K562 (cell line): ENCODE data around the gene ALG5. TPM values are rescaled to one million over a fixed set of nuclear protein-coding genes. Genes with fewer than 3 reads are reported as not detected.

ENCODE experiments used
- ATAC-seq: fragments of 200-7000 bp; cut with Tn5 transposase; 3 replicates; pipeline ENCODE4 v1.9.1; 2020; ENCODE audit warnings: moderate library complexity
- BruUV-seq: library from RNA; stranded (reverse); fragments of 400-500 nt; replicated peaks from 2 replicates; lab custom pipeline; 2021; lab: Mats Ljungman, UMichigan
- CTCF ChIA-PET: fragments of 300-600 bp; formaldehyde crosslinking; extraction: SDS; loops from one replicate; lab custom pipeline; 2021; ENCODE audit warnings: low intra/inter-chr PET ratio; lab: Yijun Ruan, JAX
- POLR2A ChIA-PET: fragments of 300-600, 350-650 bp; sonication (Branson Sonifier 250); formaldehyde crosslinking; extraction: SDS; loops from one replicate; lab custom pipeline; 2021; ENCODE audit warnings: antibody characterized with exemption, inconsistent platforms; lab: Yijun Ruan, JAX
- DNase-seq, 4 experiments: peaks; one replicate each; pipeline versions ENCODE4 v3.0.0 to v3.0.0-alpha.2; 2011 to 2018; ENCODE audit warnings: low spot score in 3 of 4, mixed read lengths in 3 of 4; ENCODE audit errors: extremely low read depth in 1 of 4
- FAIRE-seq: peaks from 2 replicates; lab custom pipeline; 2011; peaks lifted over from hg19 to GRCh38; lab: Jason Lieb, UNC
- H2AFZ ChIP-seq: 2 replicates; pipeline ENCODE4 v1.6.0; 2011; ENCODE audit warnings: low read depth, low read length, control low read depth, inconsistent platforms
- H3K27ac ChIP-seq: fragments of 200-600 bp; 3 replicates; pipeline ENCODE4 v1.8.0; 2011; ENCODE audit warnings: low read depth, mild to moderate bottlenecking, control low read depth, inconsistent platforms, low read length, moderate library complexity, mixed read lengths; ENCODE audit errors: extremely low read depth
- H3K27me3 ChIP-seq, 2 experiments: fragments of 300-600 bp in 1 of 2; 2 replicates in 1 of 2; 3 replicates in 1 of 2; pipeline versions ENCODE4 v1.6.0 to v1.8.0; 2011; ENCODE audit warnings: inconsistent platforms in 2 of 2, low read length in 2 of 2, mild to moderate bottlenecking in 1 of 2, mixed read lengths in 1 of 2, moderate library complexity in 1 of 2; ENCODE audit not compliant: control insufficient read depth in 2 of 2, insufficient read depth in 2 of 2
- H3K36me3 ChIP-seq: fragments of 300-600 bp; 3 replicates; pipeline ENCODE4 v1.8.0; 2011; ENCODE audit warnings: mild to moderate bottlenecking, low read length, inconsistent platforms; ENCODE audit not compliant: control insufficient read depth, insufficient read depth
- H3K4me1 ChIP-seq, 2 experiments: fragments of 200-600 bp in 1 of 2; replicated peaks in 1 of 2; 2 replicates in 1 of 2; 3 replicates in 1 of 2; pipeline versions ENCODE4 v1.5.1 to v1.8.0; 2011; ENCODE audit warnings: inconsistent platforms in 2 of 2, low read length in 2 of 2, mild to moderate bottlenecking in 1 of 2, mixed read lengths in 1 of 2, moderate library complexity in 1 of 2; ENCODE audit not compliant: control insufficient read depth in 2 of 2, insufficient read depth in 2 of 2
- H3K4me2 ChIP-seq: 2 replicates; pipeline ENCODE4 v1.6.1; 2011; ENCODE audit warnings: low read length, control low read depth, inconsistent platforms, mixed read lengths; ENCODE audit not compliant: insufficient read depth
- H3K4me3 ChIP-seq: fragments of 200-600 bp; sonication (generic), shearing (Covaris generic); 2 replicates; pipeline ENCODE4 v1.5.1; 2016; ENCODE audit warnings: control low read depth, inconsistent platforms
- H3K79me2 ChIP-seq: fragments of 200-600 bp; 3 replicates; pipeline ENCODE4 v1.8.0; 2011; ENCODE audit warnings: low read length, inconsistent platforms; ENCODE audit not compliant: control insufficient read depth, insufficient read depth
- H3K9ac ChIP-seq, 2 experiments: 2 replicates each; pipeline versions ENCODE4 v1.6.0 to v1.6.1; 2011; ENCODE audit warnings: low read depth in 2 of 2, low read length in 2 of 2, control low read depth in 1 of 2, inconsistent platforms in 1 of 2, mild to moderate bottlenecking in 1 of 2, mixed read lengths in 1 of 2; ENCODE audit not compliant: insufficient read depth in 1 of 2
- H3K9me1 ChIP-seq: one replicate; pipeline ENCODE4 v1.6.0; 2011; ENCODE audit warnings: inconsistent platforms, mild to moderate bottlenecking, low read length, moderate library complexity; ENCODE audit not compliant: control insufficient read depth, insufficient read depth
- H3K9me3 ChIP-seq: replicated peaks from 2 replicates; pipeline ENCODE4 v1.5.1; 2011; ENCODE audit warnings: low read depth, low read length, inconsistent platforms; ENCODE audit not compliant: control insufficient read depth, insufficient read depth
- H4K20me1 ChIP-seq: replicated peaks from 2 replicates; pipeline ENCODE4 v1.6.1; 2011; ENCODE audit warnings: low read length, inconsistent platforms, mixed read lengths; ENCODE audit not compliant: control insufficient read depth, insufficient read depth
- CREB1 ChIP-seq, 2 experiments: sonication (generic) in 1 of 2; formaldehyde crosslinking in 1 of 2; IDR thresholded peaks; 2 replicates each; pipeline versions ENCODE4 v1.6.1 to v1.8.0; 2012 to 2022; ENCODE audit warnings: inconsistent platforms in 1 of 2, mild to moderate bottlenecking in 1 of 2, missing genetic modification reagents in 1 of 2, moderate library complexity in 1 of 2
- HSF4 ChIP-seq: fragments of 250-450 bp; sonication (Bioruptor Pico); IDR thresholded peaks from 2 replicates; pipeline ENCODE4 v2.1.2; 2022; ENCODE audit warnings: mild to moderate bottlenecking, moderate library complexity, borderline replicate concordance
- LARP7 ChIP-seq: fragments of 450-650 bp; IDR thresholded peaks from 2 replicates; pipeline ENCODE4 v1.6.1; 2016
- MAFG ChIP-seq: fragments of 450-650 bp; conservative IDR thresholded peaks from 2 replicates; pipeline ENCODE4 v1.6.1; 2016; ENCODE audit warnings: missing genetic modification characterization, missing compliant biosample characterization
- NFATC3 ChIP-seq: fragments of 450-650 bp; IDR thresholded peaks from 2 replicates; pipeline ENCODE4 v1.6.1; 2017; ENCODE audit warnings: mild to moderate bottlenecking
- POLR2AphosphoS2 ChIP-seq: IDR thresholded peaks from 2 replicates; pipeline ENCODE4 v1.6.1; 2012; ENCODE audit warnings: low read length, improper control_type of control experiment
- RBBP5 ChIP-seq: fragments of 200-600 bp; sonication (generic); IDR thresholded peaks from 2 replicates; pipeline ENCODE4 v1.6.1; 2012; ENCODE audit warnings: borderline replicate concordance, mild to moderate bottlenecking, low read length, control low read depth, inconsistent platforms; ENCODE audit not compliant: insufficient read depth, poor library complexity, severe bottlenecking
- SREBF1 ChIP-seq: fragments of 150-350 bp; IDR thresholded peaks from 2 replicates; pipeline ENCODE4 v1.6.1; 2014; ENCODE audit warnings: antibody characterized with exemption, low read depth, low read length, borderline replicate concordance
- WHSC1 ChIP-seq: IDR thresholded peaks from one replicate; pipeline ENCODE4 v1.6.1; 2012; ENCODE audit warnings: low read length, control low read depth, inconsistent platforms
- ZBTB17 ChIP-seq: fragments of 450-650 bp; formaldehyde crosslinking; IDR thresholded peaks from 2 replicates; pipeline ENCODE4 v1.4.0; 2020; ENCODE audit warnings: mild to moderate bottlenecking
- ZNF316 ChIP-seq: fragments of 450-650 bp; IDR thresholded peaks from 2 replicates; pipeline ENCODE4 v1.6.1; 2016
- WGBS: fragments of 100-300 bp; shearing (Covaris generic); methylation state at CpG from one replicate; pipeline ENCODE4 v1.1.6; 2016; ENCODE audit warnings: low coverage, mixed read lengths; ENCODE audit not compliant: insufficient coverage; ENCODE audit errors: missing lambda C conversion rate; 5-methylcytosine and 5-hydroxymethylcytosine counted together
- in situ Hi-C: fragments of 300-500 bp; cut with MboI; formaldehyde crosslinking; loops from 4 replicates; pipeline ENCODE4 v1.15.0; 2018; ENCODE audit warnings: inconsistent platforms, mixed read lengths
- intact Hi-C: fragments of 100-400 bp; cut with micrococcal nuclease; formaldehyde crosslinking; loops from 2 replicates; pipeline ENCODE4 v1.14.2; 2022
- polyA plus RNA-seq, 8 experiments: library from polyadenylated mRNA; depleted of rRNA in 4 of 8; stranded (reverse) in 5 of 8; unstranded in 3 of 8; fragments of >200 nt; fragmentation: Nextera tagmentation in 2 of 8; fragmentation: Illumina TruSeq in 1 of 8; extraction: Ambion mirVana in 2 of 8; extraction: Trizol in 1 of 8; gene quantifications; 2 replicates each; pipeline versions ENCODE4 v1.2.1 to v1.2.3, GENCODE V29; 2011 to 2014; ENCODE audit warnings: inconsistent platforms in 1 of 8, missing spikeins in 1 of 8
- total RNA-seq, 7 experiments: library from RNA; depleted of rRNA in 6 of 7; stranded (reverse); fragments of >200 nt in 6 of 7; fragmentation: Illumina TruSeq in 2 of 7; extraction: Trizol in 2 of 7; gene quantifications; 2 replicates each; pipeline versions ENCODE4 v1.2.1 to v1.2.3, GENCODE V29; 2011 to 2021; ENCODE audit warnings: low replicate concordance in 1 of 7
- TF ChIP-seq, protein P1 (sequence below): sonication (generic); formaldehyde crosslinking; IDR thresholded peaks from 2 replicates; pipeline ENCODE4 v1.8.0; 2022; ENCODE audit warnings: mild to moderate bottlenecking, missing genetic modification reagents
- TF ChIP-seq, protein P2 (sequence below): fragments of 250-450 bp; sonication (Bioruptor Pico); IDR thresholded peaks from 2 replicates; pipeline ENCODE4 v1.5.0; 2020; ENCODE audit warnings: mild to moderate bottlenecking
- TF ChIP-seq, protein P3 (sequence below): fragments of 450-650 bp; IDR thresholded peaks from 2 replicates; pipeline ENCODE4 v1.6.1; 2016; ENCODE audit warnings: low read depth, mild to moderate bottlenecking, moderate library complexity

ALG5 gene
- total and polyA plus RNA-seq, 9 of the 15 experiments (the other 6 are each of a cell fraction or from before 2014, with no cell fraction given) = 33.6 to 80.5 (median 48.2) TPM

DNA sequence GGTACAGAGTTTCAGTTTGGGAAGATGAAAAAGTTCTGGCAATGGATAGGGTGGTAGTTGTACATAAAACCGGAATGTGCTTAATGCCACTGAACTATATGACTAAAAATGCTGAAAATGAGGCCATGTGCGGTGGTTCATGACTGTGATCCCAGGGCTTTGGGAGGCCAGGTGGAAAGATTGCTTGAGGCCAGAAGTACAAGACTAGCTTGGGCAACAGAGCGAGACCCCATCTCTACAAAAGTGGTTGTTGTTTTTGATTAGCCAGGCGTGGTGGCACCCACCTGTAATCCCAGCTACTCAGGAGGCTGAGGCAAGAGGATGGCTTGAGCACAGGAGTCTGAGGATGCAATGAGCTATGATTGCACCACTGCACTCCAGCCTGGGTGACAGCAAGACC is 91.9 kb downstream of the ALG5 start:
- 0% methylated on average over 4 of the region's 4 CpGs for WGBS
- H3K36me3 ChIP-seq = no peaks in the 10 kb centered on the region
- ChIA-PET POLR2A (no interaction called here), CTCF (no interaction called here)
- no peaks in the 10 kb centered on the region for H3K9me1 ChIP-seq
- H4K20me1 ChIP-seq = no peaks in the 10 kb centered on the region
- FAIRE-seq (no peak), DNase-seq (no peak), ATAC-seq (no peak)
- BruUV-seq = no TSS peak
- no peaks in the 10 kb centered on the region; a peak in 1 of 5 replicates for H3K4me1 ChIP-seq
- H3K9ac ChIP-seq = no peak overlapping the region
- H3K9me3 ChIP-seq = no peaks in the 10 kb centered on the region
- H3K4me3 ChIP-seq = no peak overlapping the region
- H2AFZ ChIP-seq = no peak overlapping the region
- no peaks in the 10 kb centered on the region for H3K79me2 ChIP-seq
- intact Hi-C loops (no loop called here), in situ Hi-C loops (no loop called here)
- TF ChIP-seq RBBP5 = no peak
- H3K4me2 ChIP-seq = no peak overlapping the region
- peaks cover 3 to 9% of the 10 kb centered on the region in 2 experiments; a peak in 2 of 5 replicates for H3K27me3 ChIP-seq
- H3K27ac ChIP-seq = no peak overlapping the region

DNA sequence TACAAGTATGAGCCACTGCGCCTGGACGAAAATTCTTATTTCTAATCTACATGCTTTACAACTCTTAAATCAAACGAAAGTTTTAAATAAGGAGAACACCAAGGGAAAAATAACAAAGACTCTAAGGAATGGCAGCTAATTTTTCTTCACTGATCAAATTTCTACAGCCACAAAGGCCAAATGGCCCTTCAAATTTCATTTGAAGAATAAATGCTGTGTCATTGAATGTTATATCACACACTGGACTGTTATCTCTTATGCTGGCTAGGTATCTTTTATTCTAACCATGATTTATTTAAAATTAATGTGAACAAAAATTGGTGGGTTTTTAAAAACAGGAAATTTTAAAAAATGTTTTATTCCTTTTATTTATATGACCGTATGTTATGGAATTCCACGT is 93.2 kb downstream of the ALG5 start:
- BruUV-seq = no TSS peak
- CTCF ChIA-PET = no interaction called here
- peak; percentile 44; the same call in 1 of the 2 replicates for TF ChIP-seq MAFG (tag)
- TF ChIP-seq POLR2AphosphoS2 = no peak
- TF ChIP-seq ZNF316 = peak; percentile 30
- TF ChIP-seq, protein P1, sequence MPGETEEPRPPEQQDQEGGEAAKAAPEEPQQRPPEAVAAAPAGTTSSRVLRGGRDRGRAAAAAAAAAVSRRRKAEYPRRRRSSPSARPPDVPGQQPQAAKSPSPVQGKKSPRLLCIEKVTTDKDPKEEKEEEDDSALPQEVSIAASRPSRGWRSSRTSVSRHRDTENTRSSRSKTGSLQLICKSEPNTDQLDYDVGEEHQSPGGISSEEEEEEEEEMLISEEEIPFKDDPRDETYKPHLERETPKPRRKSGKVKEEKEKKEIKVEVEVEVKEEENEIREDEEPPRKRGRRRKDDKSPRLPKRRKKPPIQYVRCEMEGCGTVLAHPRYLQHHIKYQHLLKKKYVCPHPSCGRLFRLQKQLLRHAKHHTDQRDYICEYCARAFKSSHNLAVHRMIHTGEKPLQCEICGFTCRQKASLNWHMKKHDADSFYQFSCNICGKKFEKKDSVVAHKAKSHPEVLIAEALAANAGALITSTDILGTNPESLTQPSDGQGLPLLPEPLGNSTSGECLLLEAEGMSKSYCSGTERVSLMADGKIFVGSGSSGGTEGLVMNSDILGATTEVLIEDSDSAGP = no peak
- TF ChIP-seq WHSC1 = no peak
- TF ChIP-seq LARP7 = no peak
- TF ChIP-seq ZBTB17 (CRISPR knock-in tag) = no peak
- no peak for TF ChIP-seq HSF4
- no peak for TF ChIP-seq CREB1 (IDR thresholded peaks at IDR 0.05)
- no peak for TF ChIP-seq CREB1 (CRISPR knock-in tag; IDR thresholded peaks at IDR 0.05)
- no peak for TF ChIP-seq SREBF1
- TF ChIP-seq, protein P2, sequence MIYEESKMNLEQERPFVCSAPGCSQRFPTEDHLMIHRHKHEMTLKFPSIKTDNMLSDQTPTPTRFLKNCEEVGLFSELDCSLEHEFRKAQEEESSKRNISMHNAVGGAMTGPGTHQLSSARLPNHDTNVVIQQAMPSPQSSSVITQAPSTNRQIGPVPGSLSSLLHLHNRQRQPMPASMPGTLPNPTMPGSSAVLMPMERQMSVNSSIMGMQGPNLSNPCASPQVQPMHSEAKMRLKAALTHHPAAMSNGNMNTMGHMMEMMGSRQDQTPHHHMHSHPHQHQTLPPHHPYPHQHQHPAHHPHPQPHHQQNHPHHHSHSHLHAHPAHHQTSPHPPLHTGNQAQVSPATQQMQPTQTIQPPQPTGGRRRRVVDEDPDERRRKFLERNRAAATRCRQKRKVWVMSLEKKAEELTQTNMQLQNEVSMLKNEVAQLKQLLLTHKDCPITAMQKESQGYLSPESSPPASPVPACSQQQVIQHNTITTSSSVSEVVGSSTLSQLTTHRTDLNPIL = no peak
- TF ChIP-seq, protein P3, sequence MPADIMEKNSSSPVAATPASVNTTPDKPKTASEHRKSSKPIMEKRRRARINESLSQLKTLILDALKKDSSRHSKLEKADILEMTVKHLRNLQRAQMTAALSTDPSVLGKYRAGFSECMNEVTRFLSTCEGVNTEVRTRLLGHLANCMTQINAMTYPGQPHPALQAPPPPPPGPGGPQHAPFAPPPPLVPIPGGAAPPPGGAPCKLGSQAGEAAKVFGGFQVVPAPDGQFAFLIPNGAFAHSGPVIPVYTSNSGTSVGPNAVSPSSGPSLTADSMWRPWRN = no peak
- no peak for TF ChIP-seq NFATC3

More for the DNA sequence above, 93.2 kb downstream of the ALG5 start:
- FAIRE-seq = no peak
- H3K9me3 ChIP-seq = no peaks in the 10 kb centered on the region
- WGBS = 7% methylated on average over 5 of the region's 5 CpGs
- in situ Hi-C loops = no loop called here
- no peak overlapping the region for H3K27ac ChIP-seq
- POLR2A ChIA-PET = no interaction called here
- H2AFZ ChIP-seq = no peak overlapping the region
- no peaks in the 10 kb centered on the region for H4K20me1 ChIP-seq
- no peak overlapping the region for H3K4me3 ChIP-seq
- no peaks in the 10 kb centered on the region for H3K79me2 ChIP-seq
- intact Hi-C loops = no loop called here
- peaks cover 3 to 9% of the 10 kb centered on the region in 2 experiments; a peak in 2 of 5 replicates for H3K27me3 ChIP-seq
- H3K9me1 ChIP-seq = no peaks in the 10 kb centered on the region
- H3K4me2 ChIP-seq = no peak overlapping the region
- no peak for ATAC-seq
- no peak overlapping the region for H3K9ac ChIP-seq
- H3K36me3 ChIP-seq = no peaks in the 10 kb centered on the region
- no peak for DNase-seq
- H3K4me1 ChIP-seq = no peaks in the 10 kb centered on the region; a peak in 1 of 5 replicates
